H1 (cell line): ENCODE results near the gene MOB2. TPM values are rescaled to one million over a fixed set of nuclear protein-coding genes. Genes with fewer than 3 reads are reported as not detected.

ENCODE experiments used
- CTCF ChIA-PET: fragments of 300-600 bp; sonication (Branson Sonifier 250); formaldehyde crosslinking; loops from one replicate; lab custom pipeline; 2021; ENCODE audit not compliant: partially characterized antibody; lab: Charles Lee
- POLR2A ChIA-PET: fragments of 300-600 bp; sonication (Branson Sonifier 250); formaldehyde crosslinking; loops from one replicate; lab custom pipeline; 2021; ENCODE audit warnings: inconsistent platforms; ENCODE audit not compliant: partially characterized antibody; lab: Charles Lee
- DNase-seq, 2 experiments: peaks; one replicate each; pipeline versions ENCODE4 v3.0.0 to v3.0.0-alpha.2; 2010 to 2022; ENCODE audit warnings: low spot score in 2 of 2, low read depth in 1 of 2, mixed read lengths in 1 of 2
- FAIRE-seq: peaks from 2 replicates; lab custom pipeline; 2011; peaks lifted over from hg19 to GRCh38; lab: Jason Lieb, UNC
- H2AFZ ChIP-seq: 2 replicates; pipeline ENCODE4 v1.8.1; 2012; ENCODE audit warnings: low read length, inconsistent platforms
- H2AK5ac ChIP-seq: 2 replicates; pipeline ENCODE4 v1.6.1; 2013; ENCODE audit warnings: low read depth, low read length
- H2BK120ac ChIP-seq: replicated peaks from 2 replicates; pipeline ENCODE3; 2013; ENCODE audit warnings: low read depth, low read length, inconsistent platforms
- H2BK12ac ChIP-seq: 2 replicates; pipeline ENCODE4 v1.6.1; 2013; ENCODE audit warnings: low read depth, low read length
- H2BK15ac ChIP-seq: 2 replicates; pipeline ENCODE4 v1.6.1; 2013; ENCODE audit warnings: low read length
- H2BK20ac ChIP-seq: 2 replicates; pipeline ENCODE4 v1.6.1; 2013; ENCODE audit warnings: low read length
- H2BK5ac ChIP-seq: 2 replicates; pipeline ENCODE4 v1.6.1; 2013; ENCODE audit warnings: low read depth, low read length
- H3K14ac ChIP-seq: 2 replicates; pipeline ENCODE4 v1.6.1; 2013; ENCODE audit warnings: inconsistent platforms; ENCODE audit not compliant: insufficient read length
- H3K18ac ChIP-seq: 2 replicates; pipeline ENCODE4 v1.6.1; 2013; ENCODE audit warnings: low read length; ENCODE audit errors: extremely low read depth
- H3K23ac ChIP-seq: 2 replicates; pipeline ENCODE4 v1.6.1; 2013; ENCODE audit warnings: inconsistent platforms; ENCODE audit not compliant: insufficient read length
- H3K23me2 ChIP-seq: 2 replicates; pipeline ENCODE4 v1.6.1; 2013; ENCODE audit warnings: low read depth, low read length
- H3K27ac ChIP-seq: 2 replicates; pipeline ENCODE4 v1.6.1; 2011; ENCODE audit warnings: low read depth, low read length, inconsistent platforms
- H3K27me3 ChIP-seq, 4 experiments: replicated peaks in 1 of 4; 1 replicate in 1 of 4; 2 replicates in 3 of 4; pipeline versions ENCODE4 v1.6.1 to v1.8.1; 2011 to 2013; ENCODE audit warnings: low read length in 3 of 4, mild to moderate bottlenecking in 3 of 4, inconsistent platforms in 2 of 4, mixed read lengths in 2 of 4, moderate library complexity in 1 of 4; ENCODE audit not compliant: control insufficient read depth in 3 of 4, insufficient read depth in 3 of 4; ENCODE audit errors: extremely low read depth in 1 of 4
- H3K36me3 ChIP-seq, 4 experiments: 2 replicates each; pipeline versions ENCODE4 v1.6.1 to v1.8.1; 2011 to 2013; ENCODE audit warnings: mild to moderate bottlenecking in 4 of 4, low read length in 3 of 4, moderate library complexity in 2 of 4, control low read depth in 1 of 4, inconsistent platforms in 1 of 4; ENCODE audit not compliant: insufficient read depth in 4 of 4, control insufficient read depth in 2 of 4
- H3K4ac ChIP-seq: replicated peaks from 2 replicates; pipeline ENCODE3; 2013; ENCODE audit warnings: low read length, low read depth, mixed read lengths, inconsistent platforms; ENCODE audit not compliant: insufficient read length
- H3K4me1 ChIP-seq, 4 experiments: replicated peaks in 1 of 4; 1 replicate in 1 of 4; 2 replicates in 3 of 4; pipeline versions ENCODE4 v1.6.1 to v1.8.1; 2011 to 2013; ENCODE audit warnings: low read length in 3 of 4, inconsistent platforms in 2 of 4, mixed read lengths in 1 of 4; ENCODE audit not compliant: insufficient read depth in 4 of 4, control insufficient read depth in 3 of 4
- H3K4me2 ChIP-seq, 2 experiments: 2 replicates each; pipeline versions ENCODE4 v1.6.1 to v1.8.1; 2011 to 2013; ENCODE audit warnings: low read depth in 2 of 2, low read length in 2 of 2, control low read depth in 1 of 2, inconsistent platforms in 1 of 2, mild to moderate bottlenecking in 1 of 2; ENCODE audit not compliant: insufficient read depth in 1 of 2
- H3K4me3 ChIP-seq, 4 experiments: fragments of 200-600, 300-600 bp in 1 of 4; sonication (generic), shearing (Covaris generic), sonication (Bioruptor Twin) in 1 of 4; 2 replicates each; pipeline versions ENCODE4 v1.5.1 to v1.8.1; 2011 to 2016; ENCODE audit warnings: low read length in 4 of 4, low read depth in 3 of 4, control low read depth in 2 of 4, inconsistent platforms in 2 of 4, mild to moderate bottlenecking in 2 of 4, mixed read lengths in 1 of 4, moderate library complexity in 1 of 4; ENCODE audit not compliant: insufficient read depth in 2 of 4; ENCODE audit errors: extremely low read depth in 1 of 4
- H3K56ac ChIP-seq: replicated peaks from 2 replicates; pipeline ENCODE3; 2013; ENCODE audit warnings: low read depth, mild to moderate bottlenecking, mixed read lengths, low read length, inconsistent platforms; ENCODE audit not compliant: insufficient read length
- H3K79me1 ChIP-seq: 2 replicates; pipeline ENCODE4 v1.6.1; 2013; ENCODE audit warnings: low read depth, low read length, control low read depth
- H3K79me2 ChIP-seq, 2 experiments: 2 replicates each; pipeline versions ENCODE4 v1.6.1 to v1.8.1; 2012 to 2013; ENCODE audit warnings: low read length in 2 of 2, mild to moderate bottlenecking in 2 of 2, inconsistent platforms in 1 of 2; ENCODE audit not compliant: insufficient read depth in 2 of 2, control insufficient read depth in 1 of 2
- H3K9ac ChIP-seq, 4 experiments: replicated peaks in 1 of 4; 1 replicate in 1 of 4; 2 replicates in 3 of 4; pipeline versions ENCODE4 v1.6.1 to v1.8.1; 2011 to 2013; ENCODE audit warnings: low read depth in 3 of 4, low read length in 3 of 4, control low read depth in 2 of 4, mild to moderate bottlenecking in 2 of 4, moderate library complexity in 2 of 4, inconsistent platforms in 1 of 4; ENCODE audit errors: extremely low read depth in 1 of 4
- H3K9me3 ChIP-seq, 2 experiments: 2 replicates each; pipeline versions ENCODE4 v1.6.1 to v1.8.1; 2012 to 2013; ENCODE audit warnings: mild to moderate bottlenecking in 2 of 2, moderate library complexity in 2 of 2, control low read depth in 1 of 2, inconsistent platforms in 1 of 2, low read depth in 1 of 2, low read length in 1 of 2, mixed read lengths in 1 of 2; ENCODE audit not compliant: insufficient read depth in 2 of 2
- H4K20me1 ChIP-seq, 2 experiments: replicated peaks in 1 of 2; 2 replicates each; pipeline versions ENCODE3 to v1.8.1; 2011 to 2013; ENCODE audit warnings: inconsistent platforms in 2 of 2, low read length in 2 of 2, mild to moderate bottlenecking in 1 of 2; ENCODE audit not compliant: insufficient read depth in 2 of 2, control insufficient read depth in 1 of 2
- H4K5ac ChIP-seq: 2 replicates; pipeline ENCODE4 v1.6.1; 2013; ENCODE audit warnings: low read length, low read depth, mixed read lengths, inconsistent platforms; ENCODE audit not compliant: insufficient read length
- H4K8ac ChIP-seq: 2 replicates; pipeline ENCODE4 v1.8.0; 2013; ENCODE audit warnings: mild to moderate bottlenecking, moderate library complexity, low read length, inconsistent platforms; ENCODE audit not compliant: insufficient read depth; ENCODE audit errors: extremely low read depth
- H4K91ac ChIP-seq: replicated peaks from 2 replicates; pipeline ENCODE3; 2013; ENCODE audit warnings: low read length, mixed read lengths, inconsistent platforms; ENCODE audit not compliant: insufficient read length
- SP2 ChIP-seq: IDR thresholded peaks from 2 replicates; pipeline ENCODE4 v1.6.1; 2012; ENCODE audit warnings: mild to moderate bottlenecking, low read length, inconsistent platforms
- YY1 ChIP-seq: IDR thresholded peaks from 2 replicates; pipeline ENCODE4 v1.6.1; 2011; ENCODE audit warnings: low read depth, mild to moderate bottlenecking, low read length
- WGBS, 2 experiments: shearing (Covaris generic) in 1 of 2; methylation state at CpG; one replicate each; pipeline versions ENCODE4 v1.1.6 to v1.1.7; 2013 to 2015; ENCODE audit warnings: low lambda C conversion rate in 2 of 2, mixed read lengths in 2 of 2, inconsistent platforms in 1 of 2, low coverage in 1 of 2, missing lambda C conversion rate in 1 of 2; ENCODE audit not compliant: insufficient replicate concordance in 2 of 2, insufficient coverage in 1 of 2, insufficient read length in 1 of 2; ENCODE audit errors: extremely low coverage in 1 of 2, missing lambda C conversion rate in 1 of 2; 5-methylcytosine and 5-hydroxymethylcytosine counted together
- polyA plus RNA-seq, 7 experiments: library from polyadenylated mRNA; depleted of rRNA in 3 of 7; stranded (reverse) in 5 of 7; unstranded in 2 of 7; fragments of >200 nt in 5 of 7; fragments of 200-250 nt in 2 of 7; gene quantifications; 1 replicate in 5 of 7; 2 replicates in 1 of 7; 4 replicates in 1 of 7; pipeline versions ENCODE4 v1.2.1 to v1.2.3, GENCODE V29; 2011 to 2013; ENCODE audit warnings: missing spikeins in 2 of 7, mixed read lengths in 2 of 7
- total RNA-seq: library from RNA; stranded (reverse); fragmentation: NEBNext Ultra II Directional; extraction: Animal tissue kit (Norgen Biotek cat#: 25700); gene quantifications from 2 replicates; pipeline ENCODE4 v1.2.1, GENCODE V29; 2021

MOB2 gene
- total and polyA plus RNA-seq, 2 of the 8 experiments (the other 6 are each of a cell fraction or from before 2014, with no cell fraction given) = 18.6 to 28.2 TPM

- WGBS, 2 experiments = 91% methylated on average over 17 of the region's 18 CpGs; no CpG with 5 or more reads in 1 of the 2 experiments
- Histone ChIP-seq H2BK15ac (no peak overlapping the region), H3K18ac (no peak overlapping the region), H4K5ac (no peak overlapping the region), H3K9me3 (peaks cover 0 to under 1% of the 10 kb centered on the region in 2 experiments; a peak in 1 of 4 replicates), H4K8ac (0 out of 2 replicates have a peak overlapping the region, but pooled peaks have one; percentile 25), H2BK20ac (no peak overlapping the region), H3K27ac (no peak overlapping the region), H2BK5ac (no peak overlapping the region), H3K4ac (no peak overlapping the region), H4K20me1 (peaks cover 0 to 13% of the 10 kb centered on the region in 2 experiments), H3K56ac (no peak overlapping the region), H2AK5ac (no peak overlapping the region), H3K4me3 (no peak overlapping the region), H3K9ac (no peak overlapping the region), H3K23ac (no peak overlapping the region), H3K79me2 (no peaks in the 10 kb centered on the region), H3K4me2 (no peak overlapping the region), H3K79me1 (peaks cover 5% of the 10 kb centered on the region; the same call in 1 of the 2 replicates), H3K27me3 (no peaks in the 10 kb centered on the region), H2BK12ac (no peak overlapping the region), H3K14ac (no peak overlapping the region), H3K36me3 (peaks cover 0 to 10% (median 4%) of the 10 kb centered on the region in 4 experiments; a peak in 3 of 8 replicates), H3K23me2 (no peaks in the 10 kb centered on the region), H3K4me1 (peaks cover 0 to 6% (median 2%) of the 10 kb centered on the region in 4 experiments; a peak in 2 of 7 replicates), H4K91ac (no peak overlapping the region), H2AFZ (no peak overlapping the region), H2BK120ac (no peak overlapping the region)
- ChIA-PET CTCF (interaction anchor here (0.6 to 1.0 kb wide), 3 partner anchors 20 to 56 kb away, joined by 3 read pairs; no protein-coding TSS in a partner anchor), POLR2A (no interaction called here)
- no peak for FAIRE-seq
- DNase-seq = no peak
- TF ChIP-seq SP2 (no peak), YY1 (no peak)
Observed at GRCh38 chr11:1457856-1458255, 28.7 kb downstream of the MOB2 start.
